NCI-H2029 treated with DMSO at 0.1 percent for 48 hours (cell line): ENCODE results near the gene ANKDD1B.

ENCODE experiments used
- DNase-seq: peaks from one replicate; lab custom pipeline; 2025; lab: John Stamatoyannopoulos, UW

Gene ANKDD1B

GRCh38 chr5:75616971-75617621, 5.8 kb downstream of the ANKDD1B start:
- DNase-seq: no peak

GRCh38 chr5:75617736-75618352, 6.6 kb downstream of the ANKDD1B start:
- no peak for DNase-seq

GRCh38 chr5:75620184-75620959, 9.1 kb downstream of the ANKDD1B start:
- no peak for DNase-seq

GRCh38 chr5:75622564-75622963, 11.3 kb downstream of the ANKDD1B start:
- no peak for DNase-seq

- no peak for DNase-seq
Observed at GRCh38 chr5:75623846-75624245, 12.6 kb downstream of the ANKDD1B start.

- DNase-seq: no peak
Observed at GRCh38 chr5:75626959-75627358, 15.7 kb downstream of the ANKDD1B start.

- DNase-seq: no peak
Observed at GRCh38 chr5:75627801-75628200, 16.5 kb downstream of the ANKDD1B start.

- no peak for DNase-seq
Observed at GRCh38 chr5:75630875-75631274, 19.6 kb downstream of the ANKDD1B start.

- DNase-seq: no peak
Observed at GRCh38 chr5:75632321-75632720, 21.1 kb downstream of the ANKDD1B start.

GRCh38 chr5:75637949-75638348, 26.7 kb downstream of the ANKDD1B start:
- DNase-seq: no peak

- no peak for DNase-seq
Observed at GRCh38 chr5:75639535-75640311, 28.5 kb downstream of the ANKDD1B start.

- DNase-seq: no peak
Observed at GRCh38 chr5:75640395-75640794, 29.1 kb downstream of the ANKDD1B start.

GRCh38 chr5:75640826-75641225, 29.6 kb downstream of the ANKDD1B start:
- no peak for DNase-seq

- DNase-seq: no peak
Observed at GRCh38 chr5:75648712-75649111, 37.5 kb downstream of the ANKDD1B start.

- no peak for DNase-seq
Observed at GRCh38 chr5:75651575-75652238, 40.5 kb downstream of the ANKDD1B start.

- DNase-seq: no peak
Observed at GRCh38 chr5:75653521-75653920, 42.3 kb downstream of the ANKDD1B start.

GRCh38 chr5:75654693-75655295, 43.5 kb downstream of the ANKDD1B start:
- no peak for DNase-seq

- DNase-seq: peak; percentile 38
Observed at GRCh38 chr5:75656311-75657003, 45.2 kb downstream of the ANKDD1B start.

GRCh38 chr5:75659791-75660450, 48.7 kb downstream of the ANKDD1B start:
- no peak for DNase-seq
